Adrenal gland (tissue), 12 donors: Measurements from ENCODE around the gene PRPF6. TPM values are rescaled to one million over a fixed set of nuclear protein-coding genes. Genes with fewer than 3 reads are reported as not detected.

Experiments used
- DNase-seq, 7 donors: peaks; one replicate each; pipeline ENCODE4 v3.0.0-alpha.2; 2019 to 2020
- H3K27ac ChIP-seq, 5 donors: fragments of 200-600 bp; sonication (generic) in 4 of 5; 1 replicate in 3 of 5; 2 replicates in 2 of 5; pipeline versions ENCODE4 v1.5.1 to v1.8.0; 2016 to 2020; ENCODE audit warnings: mild to moderate bottlenecking in 1 of 5
- H3K27me3 ChIP-seq: fragments of 200-600 bp; 2 replicates; pipeline ENCODE4 v1.8.0; 2021
- H3K36me3 ChIP-seq, 2 donors: fragments of 200-600 bp; replicated peaks in 1 of 2; 1 replicate in 1 of 2; 2 replicates in 1 of 2; pipeline versions ENCODE4 v1.5.1 to v1.8.0; 2018 to 2022
- H3K4me1 ChIP-seq, 2 donors: fragments of 200-600 bp; replicated peaks in 1 of 2; 1 replicate in 1 of 2; 2 replicates in 1 of 2; pipeline versions ENCODE4 v1.5.1 to v1.8.0; 2018 to 2021
- H3K4me3 ChIP-seq, 4 donors: fragments of 200-600 bp; sonication (generic) in 3 of 4; one replicate each; pipeline ENCODE4 v1.5.1; 2016 to 2018
- H3K9me3 ChIP-seq, 3 donors: fragments of 200-600 bp; sonication (generic) in 1 of 3; replicated peaks in 1 of 3; 1 replicate in 2 of 3; 2 replicates in 1 of 3; pipeline versions ENCODE4 v1.5.1 to v1.8.0; 2016 to 2021
- CTCF ChIP-seq, 6 experiments: fragments of 450-650 bp in 4 of 6; fragments of 200-600 bp in 2 of 6; sonication (generic) in 1 of 6; IDR thresholded peaks; 1 replicate in 5 of 6; 2 replicates in 1 of 6; pipeline versions ENCODE4 v1.5.1 to v1.8.0; 2016 to 2021; ENCODE audit warnings: antibody characterized with exemption in 6 of 6, mild to moderate bottlenecking in 2 of 6, moderate library complexity in 1 of 6
- POLR2A ChIP-seq, 2 donors: fragments of 450-650 bp; IDR thresholded peaks; one replicate each; pipeline ENCODE4 v1.6.1; 2017; ENCODE audit warnings: antibody characterized with exemption in 2 of 2, mild to moderate bottlenecking in 2 of 2, moderate library complexity in 1 of 2
- WGBS, 4 donors: extraction: QIAGEN DNeasy Blood & Tissue Kit in 2 of 4; methylation state at CpG; one replicate each; pipeline versions ENCODE4 v1.1.5 to v1.1.7; 2013 to 2017; 5-methylcytosine and 5-hydroxymethylcytosine counted together
- intact Hi-C, 2 donors: fragments of 100-400 bp; cut with DNase I; formaldehyde crosslinking; loops; one replicate each; pipeline versions ENCODE4 v1.14.1 to v1.15.0; 2022 to 2023
- polyA plus RNA-seq, 3 donors: library from polyadenylated mRNA; stranded (reverse); fragments of 200-250 nt in 2 of 3; fragments of 350-450 nt in 1 of 3; fragmentation: Illumina TruSeq in 1 of 3; extraction: RNeasy Lipid Tissue Mini Kit (QIAGEN cat#74804) in 1 of 3; gene quantifications; one replicate each; pipeline ENCODE4 v1.2.3, GENCODE V29; 2013 to 2014
- total RNA-seq, 9 donors: library from RNA; depleted of rRNA in 4 of 9; stranded (reverse); fragments of >200 nt in 4 of 9; fragments of 120-200 nt in 1 of 9; fragmentation: NEBNext Ultra II Directional in 1 of 9; extraction: Animal tissue kit (Norgen Biotek cat#: 25700) in 1 of 9; gene quantifications; one replicate each; pipeline versions ENCODE4 v1.1.0 to v1.2.4, GENCODE V29; 2013 to 2023
- donor health status: healthy with polysubstance abuse.
- donor health status: Bipolar disorder and iron deficiency.
- donor health status: DM: yes; HTN: yes; CAD: no.
- donor health status: DM: no; HTN: no; CAD: no.
- donor health status: DM: no; HTN: no; CAD: no.
- donor health status: DM: yes; HTN: yes; CAD: no.

PRPF6 gene
- total and polyA plus RNA-seq, 12 donors: 48.3 to 73.9 (median 55.3) TPM

- H3K27ac ChIP-seq: peak overlapping the region in 2 of 5 donors; percentile 38 to 72
- no peak for TF ChIP-seq POLR2A (IDR thresholded peaks at IDR 0.05)
- no peak for TF ChIP-seq CTCF (IDR thresholded peaks at IDR 0.05)
- no peaks in the 10 kb centered on the region for H3K36me3 ChIP-seq
- H3K4me3 ChIP-seq: no peak overlapping the region
- WGBS, 4 donors: 29 to 34% (median 31%) methylated on average over 6 to 7 of the region's 7 CpGs
- DNase-seq: peak in 3 of 7 donors; percentile 46 to 73 (median 50)
- intact Hi-C loops: no loop called here
- H3K4me1 ChIP-seq: no peaks in the 10 kb centered on the region
- peaks cover 22% of the 10 kb centered on the region for H3K27me3 ChIP-seq
- no peaks in the 10 kb centered on the region for H3K9me3 ChIP-seq
These were observed 75.6 kb downstream of the PRPF6 start for GRCh38 chr20:64056639-64056888.

- H3K36me3 ChIP-seq: no peaks in the 10 kb centered on the region
- H3K9me3 ChIP-seq: no peaks in the 10 kb centered on the region
- WGBS, 4 donors: 58 to 67% (median 62%) methylated on average over 20 to 39 of the region's 39 CpGs
- intact Hi-C loops: no loop called here
- TF ChIP-seq POLR2A (IDR thresholded peaks at IDR 0.05) (no peak), CTCF (IDR thresholded peaks at IDR 0.05) (no peak)
- DNase-seq: no peak
- H3K27ac ChIP-seq: peak overlapping the region in 2 of 5 donors; percentile 38 to 72
- peaks cover 21% of the 10 kb centered on the region for H3K27me3 ChIP-seq
- peaks cover 0 to under 1% of the 10 kb centered on the region in 2 donors for H3K4me1 ChIP-seq
- H3K4me3 ChIP-seq: no peak overlapping the region
These were observed 76.1 kb downstream of the PRPF6 start for GRCh38 chr20:64056889-64057627.

- Histone ChIP-seq H3K9me3 (no peaks in the 10 kb centered on the region), H3K4me3 (no peak overlapping the region), H3K4me1 (peaks cover 5 to 7% of the 10 kb centered on the region in 2 donors), H3K36me3 (no peaks in the 10 kb centered on the region), H3K27me3 (peaks cover 14% of the 10 kb centered on the region), H3K27ac (peak overlapping the region in 1 of 5 donors; percentile 72)
- DNase-seq: peak; percentile 68 to 87 (median 75)
- intact Hi-C loops: no loop called here
- TF ChIP-seq CTCF (IDR thresholded peaks at IDR 0.05) (peak; percentile 53 to 79 (median 76)), POLR2A (IDR thresholded peaks at IDR 0.05) (no peak)
- WGBS, 4 donors: 27 to 37% (median 33%) methylated on average over 14 to 33 of the region's 33 CpGs
These were observed 76.9 kb downstream of the PRPF6 start for GRCh38 chr20:64057628-64058498.

GRCh38 chr20:64058536-64058935, 77.6 kb downstream of the PRPF6 start:
- Histone ChIP-seq H3K4me3 (no peak overlapping the region), H3K9me3 (no peaks in the 10 kb centered on the region), H3K27ac (no peak overlapping the region), H3K27me3 (peaks cover 11% of the 10 kb centered on the region), H3K4me1 (peaks cover 5 to 9% of the 10 kb centered on the region in 2 donors), H3K36me3 (no peaks in the 10 kb centered on the region)
- intact Hi-C loops: no loop called here
- TF ChIP-seq CTCF (IDR thresholded peaks at IDR 0.05) (no peak), POLR2A (IDR thresholded peaks at IDR 0.05) (no peak)
- DNase-seq: no peak
- 78 to 81% (median 80%) methylated on average over 9 to 12 of the region's 12 CpGs for WGBS, 4 donors
